WTC11 (cell line): ENCODE results near the gene MARVELD2.

Experiments used
- ATF2 ChIP-seq: sonication (generic); formaldehyde crosslinking; IDR thresholded peaks from 2 replicates; pipeline ENCODE4 v1.8.1; 2022; ENCODE audit warnings: low read depth, missing genetic modification reagents, borderline replicate concordance
- CBFB ChIP-seq: sonication (generic); formaldehyde crosslinking; IDR thresholded peaks from 2 replicates; pipeline ENCODE4 v1.8.1; 2022; ENCODE audit warnings: mild to moderate bottlenecking, low read depth, missing genetic modification reagents
- CTCF ChIP-seq: fragments of 200-600 bp; IDR thresholded peaks from 2 replicates; pipeline ENCODE4 v1.8.0; 2022; ENCODE audit warnings: antibody characterized with exemption
- E2F5 ChIP-seq: sonication (generic); formaldehyde crosslinking; IDR thresholded peaks from 2 replicates; pipeline ENCODE4 v1.8.1; 2022; ENCODE audit warnings: mild to moderate bottlenecking, moderate library complexity, missing genetic modification reagents
- ELF4 ChIP-seq: sonication (generic); formaldehyde crosslinking; IDR thresholded peaks from 2 replicates; pipeline ENCODE4 v1.8.1; 2022; ENCODE audit warnings: low read depth, mild to moderate bottlenecking, moderate library complexity, missing genetic modification reagents
- ETV6 ChIP-seq: sonication (generic); formaldehyde crosslinking; IDR thresholded peaks from 2 replicates; pipeline ENCODE4 v1.8.1; 2022; ENCODE audit warnings: mild to moderate bottlenecking, missing genetic modification reagents
- KAT7 ChIP-seq: sonication (generic); formaldehyde crosslinking; IDR thresholded peaks from 2 replicates; pipeline ENCODE4 v1.8.1; 2023; ENCODE audit warnings: missing genetic modification reagents, mild to moderate bottlenecking, borderline replicate concordance
- MAX ChIP-seq: sonication (generic); formaldehyde crosslinking; IDR thresholded peaks from 2 replicates; pipeline ENCODE4 v1.8.0; 2022; ENCODE audit warnings: mild to moderate bottlenecking, missing genetic modification reagents
- SOX15 ChIP-seq: fragments of 250-450 bp; sonication (Bioruptor Pico); IDR thresholded peaks from 2 replicates; pipeline ENCODE4 v1.9.0; 2021; ENCODE audit warnings: mild to moderate bottlenecking
- ZNF121 ChIP-seq: sonication (generic); formaldehyde crosslinking; IDR thresholded peaks from 2 replicates; pipeline ENCODE4 v1.8.0; 2023; ENCODE audit warnings: missing genetic modification reagents
- TF ChIP-seq, protein P1 (sequence below): sonication (generic); formaldehyde crosslinking; IDR thresholded peaks from 2 replicates; pipeline ENCODE4 v1.8.1; 2023; ENCODE audit warnings: mild to moderate bottlenecking, missing genetic modification reagents, moderate library complexity
- TF ChIP-seq, protein P2 (sequence below): sonication (generic); formaldehyde crosslinking; IDR thresholded peaks from 2 replicates; pipeline ENCODE4 v1.8.1; 2023; ENCODE audit warnings: mild to moderate bottlenecking, moderate library complexity, missing genetic modification reagents

GRCh38 chr5:69404659-69405330, 10.1 kb upstream of the MARVELD2 start:
- TF ChIP-seq CTCF (no peak), ATF2 (CRISPR knock-in tag) (no peak), ELF4 (CRISPR knock-in tag) (no peak), KAT7 (CRISPR knock-in tag) (no peak), E2F5 (CRISPR knock-in tag) (no peak), CBFB (CRISPR knock-in tag) (no peak), MAX (CRISPR knock-in tag) (no peak), ZNF121 (no peak), ETV6 (CRISPR knock-in tag) (no peak), SOX15 (CRISPR knock-in tag) (no peak)
- TF ChIP-seq, protein P1, sequence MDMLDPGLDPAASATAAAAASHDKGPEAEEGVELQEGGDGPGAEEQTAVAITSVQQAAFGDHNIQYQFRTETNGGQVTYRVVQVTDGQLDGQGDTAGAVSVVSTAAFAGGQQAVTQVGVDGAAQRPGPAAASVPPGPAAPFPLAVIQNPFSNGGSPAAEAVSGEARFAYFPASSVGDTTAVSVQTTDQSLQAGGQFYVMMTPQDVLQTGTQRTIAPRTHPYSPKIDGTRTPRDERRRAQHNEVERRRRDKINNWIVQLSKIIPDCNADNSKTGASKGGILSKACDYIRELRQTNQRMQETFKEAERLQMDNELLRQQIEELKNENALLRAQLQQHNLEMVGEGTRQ (CRISPR knock-in tag) = no peak
- TF ChIP-seq, protein P2, sequence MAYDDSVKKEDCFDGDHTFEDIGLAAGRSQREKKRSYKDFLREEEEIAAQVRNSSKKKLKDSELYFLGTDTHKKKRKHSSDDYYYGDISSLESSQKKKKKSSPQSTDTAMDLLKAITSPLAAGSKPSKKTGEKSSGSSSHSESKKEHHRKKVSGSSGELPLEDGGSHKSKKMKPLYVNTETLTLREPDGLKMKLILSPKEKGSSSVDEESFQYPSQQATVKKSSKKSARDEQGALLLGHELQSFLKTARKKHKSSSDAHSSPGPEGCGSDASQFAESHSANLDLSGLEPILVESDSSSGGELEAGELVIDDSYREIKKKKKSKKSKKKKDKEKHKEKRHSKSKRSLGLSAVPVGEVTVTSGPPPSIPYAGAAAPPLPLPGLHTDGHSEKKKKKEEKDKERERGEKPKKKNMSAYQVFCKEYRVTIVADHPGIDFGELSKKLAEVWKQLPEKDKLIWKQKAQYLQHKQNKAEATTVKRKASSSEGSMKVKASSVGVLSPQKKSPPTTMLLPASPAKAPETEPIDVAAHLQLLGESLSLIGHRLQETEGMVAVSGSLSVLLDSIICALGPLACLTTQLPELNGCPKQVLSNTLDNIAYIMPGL (CRISPR knock-in tag) = no peak
